CD4-positive, alpha-beta T cell treated with Interferon gamma for 1 hour (primary cell): ENCODE data around the gene KIZ.

Experiments used
- DNase-seq: peaks from one replicate; pipeline ENCODE4 v3.0.0-alpha.2; 2020

KIZ gene

GRCh38 chr20:21105429-21106170, 20.3 kb upstream of the KIZ start:
- DNase-seq: no peak

GRCh38 chr20:21106171-21107017, 19.5 kb upstream of the KIZ start, which contains the start of gene LINC00237:
Gene LINC00237 (minus strand): TSS chr20:21106358.
- no peak for DNase-seq

GRCh38 chr20:21109144-21109543, 16.7 kb upstream of the KIZ start:
- DNase-seq: no peak

- DNase-seq: no peak
Measured at GRCh38 chr20:21110811-21111210, 15.1 kb upstream of the KIZ start.

GRCh38 chr20:21111416-21111815, 14.5 kb upstream of the KIZ start:
- no peak for DNase-seq

- no peak for DNase-seq
Measured at GRCh38 chr20:21113697-21114096, 12.2 kb upstream of the KIZ start.

- no peak for DNase-seq
Measured at GRCh38 chr20:21114584-21114983, 11.3 kb upstream of the KIZ start.

GRCh38 chr20:21117521-21117920, 8.4 kb upstream of the KIZ start:
- DNase-seq: no peak

GRCh38 chr20:21118138-21118537, 7.7 kb upstream of the KIZ start:
- no peak for DNase-seq

GRCh38 chr20:21118782-21119181, 7.1 kb upstream of the KIZ start:
- DNase-seq: no peak

GRCh38 chr20:21124190-21124589, 1.7 kb upstream of the KIZ start:
- DNase-seq: no peak

- DNase-seq: no peak
Measured at GRCh38 chr20:21125072-21125848, 622 bp upstream of the KIZ start.

GRCh38 chr20:21126581-21126870, 644 bp downstream of the KIZ start:
- no peak for DNase-seq

GRCh38 chr20:21127201-21127981, 1.5 kb downstream of the KIZ start:
- DNase-seq: no peak

- DNase-seq: no peak
Measured at GRCh38 chr20:21129861-21130260, 4.0 kb downstream of the KIZ start.

- no peak for DNase-seq
Measured at GRCh38 chr20:21133404-21133803, 7.5 kb downstream of the KIZ start.

GRCh38 chr20:21133917-21134622, 8.2 kb downstream of the KIZ start:
- no peak for DNase-seq

- DNase-seq: no peak
Measured at GRCh38 chr20:21134883-21135493, 9.1 kb downstream of the KIZ start.

- no peak for DNase-seq
Measured at GRCh38 chr20:21136015-21136732, 10.3 kb downstream of the KIZ start.

GRCh38 chr20:21137078-21137477, 11.2 kb downstream of the KIZ start:
- DNase-seq: no peak
